Measurements from ENCODE around the gene SLC36A1.

Gene SLC36A1

GRCh38 chr5:151456321-151456940 lies 9.0 kb downstream of the SLC36A1 start:
- no peak overlapping the region for H3K9ac ChIP-seq (ENCODE audit: low read length)
- no peaks in the 10 kb centered on the region for H3K9me3 ChIP-seq (ENCODE audit: control insufficient read depth, low read depth, low read length)
- H3K4me3 ChIP-seq (ENCODE audit: low read length) = no peak overlapping the region
- no peaks in the 10 kb centered on the region for H3K27me3 ChIP-seq (ENCODE audit: control insufficient read depth, insufficient read depth, low read length)
- H3K36me3 ChIP-seq (ENCODE audit: control insufficient read depth, low read depth, low read length) = no peaks in the 10 kb centered on the region
- H3K4me1 ChIP-seq (ENCODE audit: control insufficient read depth, low read depth, low read length) = peaks cover 6% of the 10 kb centered on the region
- no peak overlapping the region for H3K27ac ChIP-seq (ENCODE audit: low read length)

GRCh38 chr5:151458314-151458713 lies 10.9 kb downstream of the SLC36A1 start:
- Histone ChIP-seq H3K9ac (ENCODE audit: low read length) (no peak overlapping the region), H3K36me3 (ENCODE audit: control insufficient read depth, low read depth, low read length) (no peaks in the 10 kb centered on the region), H3K4me3 (ENCODE audit: low read length) (no peak overlapping the region), H3K27ac (ENCODE audit: low read length) (no peak overlapping the region), H3K9me3 (ENCODE audit: control insufficient read depth, low read depth, low read length) (no peaks in the 10 kb centered on the region), H3K27me3 (ENCODE audit: control insufficient read depth, insufficient read depth, low read length) (no peaks in the 10 kb centered on the region), H3K4me1 (ENCODE audit: control insufficient read depth, low read depth, low read length) (no peaks in the 10 kb centered on the region)

- H3K27ac ChIP-seq (ENCODE audit: low read length) = no peak overlapping the region
- H3K36me3 ChIP-seq (ENCODE audit: control insufficient read depth, low read depth, low read length) = peaks cover 2% of the 10 kb centered on the region
- H3K9ac ChIP-seq (ENCODE audit: low read length) = no peak overlapping the region
- H3K9me3 ChIP-seq (ENCODE audit: control insufficient read depth, low read depth, low read length) = no peaks in the 10 kb centered on the region
- H3K27me3 ChIP-seq (ENCODE audit: control insufficient read depth, insufficient read depth, low read length) = no peaks in the 10 kb centered on the region
- no peaks in the 10 kb centered on the region for H3K4me1 ChIP-seq (ENCODE audit: control insufficient read depth, low read depth, low read length)
- H3K4me3 ChIP-seq (ENCODE audit: low read length) = no peak overlapping the region
Observed at GRCh38 chr5:151459680-151460324, 12.4 kb downstream of the SLC36A1 start.

GRCh38 chr5:151461312-151461711 lies 13.9 kb downstream of the SLC36A1 start:
- no peaks in the 10 kb centered on the region for H3K27me3 ChIP-seq (ENCODE audit: control insufficient read depth, insufficient read depth, low read length)
- no peak overlapping the region for H3K27ac ChIP-seq (ENCODE audit: low read length)

GRCh38 chr5:151463137-151464029 lies 16.0 kb downstream of the SLC36A1 start:
- H3K9me3 ChIP-seq (ENCODE audit: control insufficient read depth, low read depth, low read length) = no peaks in the 10 kb centered on the region
- H3K4me3 ChIP-seq (ENCODE audit: low read length) = no peak overlapping the region
- no peaks in the 10 kb centered on the region for H3K4me1 ChIP-seq (ENCODE audit: control insufficient read depth, low read depth, low read length)
- no peak overlapping the region for H3K27ac ChIP-seq (ENCODE audit: low read length)
- H3K27me3 ChIP-seq (ENCODE audit: control insufficient read depth, insufficient read depth, low read length) = no peaks in the 10 kb centered on the region
- H3K9ac ChIP-seq (ENCODE audit: low read length) = no peak overlapping the region
- H3K36me3 ChIP-seq (ENCODE audit: control insufficient read depth, low read depth, low read length) = peaks cover 19% of the 10 kb centered on the region

More at GRCh38 chr5:151461312-151461711, 13.9 kb downstream of the SLC36A1 start:
- no peak overlapping the region for H3K9ac ChIP-seq (ENCODE audit: low read length)
- no peaks in the 10 kb centered on the region for H3K4me1 ChIP-seq (ENCODE audit: control insufficient read depth, low read depth, low read length)
- peaks cover 8% of the 10 kb centered on the region for H3K36me3 ChIP-seq (ENCODE audit: control insufficient read depth, low read depth, low read length)
- H3K9me3 ChIP-seq (ENCODE audit: control insufficient read depth, low read depth, low read length) = no peaks in the 10 kb centered on the region
- H3K4me3 ChIP-seq (ENCODE audit: low read length) = no peak overlapping the region

- Histone ChIP-seq H3K9ac (ENCODE audit: low read length) (no peak overlapping the region), H3K4me3 (ENCODE audit: low read length) (no peak overlapping the region), H3K9me3 (ENCODE audit: control insufficient read depth, low read depth, low read length) (no peaks in the 10 kb centered on the region), H3K27me3 (ENCODE audit: control insufficient read depth, insufficient read depth, low read length) (no peaks in the 10 kb centered on the region), H3K36me3 (ENCODE audit: control insufficient read depth, low read depth, low read length) (peaks cover 19% of the 10 kb centered on the region), H3K27ac (ENCODE audit: low read length) (no peak overlapping the region), H3K4me1 (ENCODE audit: control insufficient read depth, low read depth, low read length) (no peaks in the 10 kb centered on the region)
Observed at GRCh38 chr5:151464101-151464500, 16.7 kb downstream of the SLC36A1 start.

GRCh38 chr5:151465476-151465875 lies 18.1 kb downstream of the SLC36A1 start:
- no peaks in the 10 kb centered on the region for H3K9me3 ChIP-seq (ENCODE audit: control insufficient read depth, low read depth, low read length)
- H3K4me3 ChIP-seq (ENCODE audit: low read length) = no peak overlapping the region
- H3K27ac ChIP-seq (ENCODE audit: low read length) = no peak overlapping the region
- no peak overlapping the region for H3K9ac ChIP-seq (ENCODE audit: low read length)
- peaks cover 19% of the 10 kb centered on the region for H3K36me3 ChIP-seq (ENCODE audit: control insufficient read depth, low read depth, low read length)
- H3K27me3 ChIP-seq (ENCODE audit: control insufficient read depth, insufficient read depth, low read length) = no peaks in the 10 kb centered on the region
- H3K4me1 ChIP-seq (ENCODE audit: control insufficient read depth, low read depth, low read length) = no peaks in the 10 kb centered on the region

GRCh38 chr5:151467576-151467975 lies 20.2 kb downstream of the SLC36A1 start:
- H3K27me3 ChIP-seq (ENCODE audit: control insufficient read depth, insufficient read depth, low read length) = no peaks in the 10 kb centered on the region
- peaks cover 19% of the 10 kb centered on the region for H3K36me3 ChIP-seq (ENCODE audit: control insufficient read depth, low read depth, low read length)
- H3K4me1 ChIP-seq (ENCODE audit: control insufficient read depth, low read depth, low read length) = no peaks in the 10 kb centered on the region
- H3K27ac ChIP-seq (ENCODE audit: low read length) = no peak overlapping the region
- H3K9ac ChIP-seq (ENCODE audit: low read length) = no peak overlapping the region
- H3K4me3 ChIP-seq (ENCODE audit: low read length) = no peak overlapping the region
- H3K9me3 ChIP-seq (ENCODE audit: control insufficient read depth, low read depth, low read length) = no peaks in the 10 kb centered on the region

GRCh38 chr5:151469386-151469785 lies 22.0 kb downstream of the SLC36A1 start:
- Histone ChIP-seq H3K9ac (ENCODE audit: low read length) (no peak overlapping the region), H3K36me3 (ENCODE audit: control insufficient read depth, low read depth, low read length) (peaks cover 19% of the 10 kb centered on the region), H3K4me3 (ENCODE audit: low read length) (no peak overlapping the region)

GRCh38 chr5:151469992-151470391 lies 22.6 kb downstream of the SLC36A1 start:
- no peak overlapping the region for H3K4me3 ChIP-seq (ENCODE audit: low read length)
- no peak overlapping the region for H3K9ac ChIP-seq (ENCODE audit: low read length)
- peaks cover 15% of the 10 kb centered on the region for H3K36me3 ChIP-seq (ENCODE audit: control insufficient read depth, low read depth, low read length)
- H3K27ac ChIP-seq (ENCODE audit: low read length) = no peak overlapping the region
- H3K4me1 ChIP-seq (ENCODE audit: control insufficient read depth, low read depth, low read length) = no peaks in the 10 kb centered on the region
- no peaks in the 10 kb centered on the region for H3K9me3 ChIP-seq (ENCODE audit: control insufficient read depth, low read depth, low read length)
- no peaks in the 10 kb centered on the region for H3K27me3 ChIP-seq (ENCODE audit: control insufficient read depth, insufficient read depth, low read length)

More at GRCh38 chr5:151469386-151469785, 22.0 kb downstream of the SLC36A1 start:
- Histone ChIP-seq H3K27me3 (ENCODE audit: control insufficient read depth, insufficient read depth, low read length) (no peaks in the 10 kb centered on the region), H3K27ac (ENCODE audit: low read length) (no peak overlapping the region), H3K9me3 (ENCODE audit: control insufficient read depth, low read depth, low read length) (no peaks in the 10 kb centered on the region), H3K4me1 (ENCODE audit: control insufficient read depth, low read depth, low read length) (no peaks in the 10 kb centered on the region)

- Histone ChIP-seq H3K4me3 (ENCODE audit: low read length) (no peak overlapping the region), H3K27me3 (ENCODE audit: control insufficient read depth, insufficient read depth, low read length) (no peaks in the 10 kb centered on the region), H3K9ac (ENCODE audit: low read length) (no peak overlapping the region), H3K9me3 (ENCODE audit: control insufficient read depth, low read depth, low read length) (no peaks in the 10 kb centered on the region), H3K36me3 (ENCODE audit: control insufficient read depth, low read depth, low read length) (peaks cover 11% of the 10 kb centered on the region), H3K27ac (ENCODE audit: low read length) (no peak overlapping the region), H3K4me1 (ENCODE audit: control insufficient read depth, low read depth, low read length) (no peaks in the 10 kb centered on the region)
Observed at GRCh38 chr5:151470439-151470838, 23.0 kb downstream of the SLC36A1 start.
